GM12872 (cell line): ENCODE measurements around the gene SYNE2.

ENCODE experiments used
- CTCF ChIP-seq: IDR thresholded peaks from 3 replicates; pipeline ENCODE4 v1.5.1; 2011; ENCODE audit warnings: low read depth, mild to moderate bottlenecking, low read length, moderate library complexity; ENCODE audit not compliant: insufficient read depth

The SYNE2 gene

GRCh38 chr14:64229489-64229888, 376.7 kb downstream of the SYNE2 start:
- no peak for TF ChIP-seq CTCF

- no peak for TF ChIP-seq CTCF
Measured at GRCh38 chr14:64232095-64232838, 379.5 kb downstream of the SYNE2 start.

- no peak for TF ChIP-seq CTCF
Measured at GRCh38 chr14:64232944-64233343, 380.1 kb downstream of the SYNE2 start.

- TF ChIP-seq CTCF = no peak
Measured at GRCh38 chr14:64233531-64234190, 380.9 kb downstream of the SYNE2 start.

- no peak for TF ChIP-seq CTCF
Measured at GRCh38 chr14:64234877-64235651, 382.3 kb downstream of the SYNE2 start.

GRCh38 chr14:64235652-64236640, 383.1 kb downstream of the SYNE2 start:
- no peak for TF ChIP-seq CTCF
